PC-3 (cell line): Measurements from ENCODE around the gene UBAP2L. TPM values are rescaled to one million over a fixed set of nuclear protein-coding genes. Genes with fewer than 3 reads are reported as not detected.

ENCODE experiments used
- ATAC-seq: fragments of 200-7000 bp; cut with Tn5 transposase; 2 replicates; pipeline ENCODE4 v1.9.1; 2020; ENCODE audit warnings: mild to moderate bottlenecking, moderate library complexity
- BruUV-seq: library from RNA; stranded (reverse); fragments of 400-500 nt; replicated peaks from 2 replicates; lab custom pipeline; 2021; lab: Mats Ljungman, UMichigan
- CTCF ChIA-PET: fragments of 300-600 bp; sonication (Branson Sonifier 250); formaldehyde crosslinking; loops from one replicate; lab custom pipeline; 2022; ENCODE audit warnings: antibody characterized with exemption; lab: Charles Lee
- POLR2A ChIA-PET: fragments of 300-600 bp; sonication (Branson Sonifier 250); formaldehyde crosslinking; loops from one replicate; lab custom pipeline; 2022; ENCODE audit warnings: antibody characterized with exemption; ENCODE audit not compliant: unreplicated experiment; lab: Charles Lee
- DNase-seq: peaks from one replicate; pipeline ENCODE4 v3.0.0-alpha.2; 2015
- H2AFZ ChIP-seq: fragments of 300-600 bp; sonication (generic); 2 replicates; pipeline ENCODE4 v1.6.0; 2016; ENCODE audit warnings: antibody characterized with exemption, low read length
- H3F3A ChIP-seq: fragments of 300-600 bp; sonication (generic); one replicate; pipeline ENCODE4 v1.6.0; 2017; ENCODE audit warnings: antibody characterized with exemption, low read length, control low read depth, mild to moderate bottlenecking; ENCODE audit not compliant: unreplicated experiment
- H3K27ac ChIP-seq: fragments of 300-600 bp; sonication (generic); 2 replicates; pipeline ENCODE4 v1.5.1; 2016; ENCODE audit warnings: mild to moderate bottlenecking, low read length
- H3K27me3 ChIP-seq: fragments of 300-600 bp; sonication (generic); 2 replicates; pipeline ENCODE4 v1.6.1; 2016; ENCODE audit warnings: low read length, mixed read lengths
- H3K36me3 ChIP-seq: fragments of 300-600 bp; sonication (generic); 2 replicates; pipeline ENCODE4 v1.6.1; 2016; ENCODE audit warnings: low read depth, mixed run types, low read length, mixed read lengths
- H3K4me1 ChIP-seq: fragments of 300-600 bp; sonication (generic); 2 replicates; pipeline ENCODE4 v1.5.1; 2016; ENCODE audit warnings: low read length; ENCODE audit not compliant: insufficient read depth
- H3K4me2 ChIP-seq: fragments of 300-600 bp; sonication (generic); 2 replicates; pipeline ENCODE4 v1.6.0; 2016; ENCODE audit warnings: low read length
- H3K4me3 ChIP-seq: fragments of 300-600 bp; sonication (generic); 2 replicates; pipeline ENCODE4 v1.5.1; 2016; ENCODE audit warnings: mild to moderate bottlenecking, low read length, mixed read lengths
- H3K79me2 ChIP-seq: fragments of 300-600 bp; sonication (generic); 2 replicates; pipeline ENCODE4 v1.6.1; 2017; ENCODE audit warnings: low read length, mixed read lengths
- H3K9ac ChIP-seq: fragments of 300-600 bp; sonication (generic); 2 replicates; pipeline ENCODE4 v1.6.0; 2016; ENCODE audit warnings: mild to moderate bottlenecking, low read length
- H3K9me2 ChIP-seq: fragments of 300-600 bp; sonication (generic); replicated peaks from 2 replicates; pipeline ENCODE4 v1.6.1; 2016; ENCODE audit warnings: mixed run types, low read length, mixed read lengths
- H3K9me3 ChIP-seq: fragments of 300-600 bp; sonication (generic); 2 replicates; pipeline ENCODE4 v1.6.1; 2016; ENCODE audit warnings: low read length, mixed read lengths
- H4K20me1 ChIP-seq: fragments of 300-600 bp; sonication (generic); 2 replicates; pipeline ENCODE4 v1.6.1; 2016; ENCODE audit warnings: low read length, mixed read lengths
- CTCF ChIP-seq: fragments of 300-600 bp; sonication (generic); conservative IDR thresholded peaks from 2 replicates; pipeline ENCODE4 v1.5.1; 2017; ENCODE audit warnings: antibody characterized with exemption, low read depth, mild to moderate bottlenecking, low read length
- EZH2 ChIP-seq: fragments of 300-600 bp; sonication (generic); IDR thresholded peaks from one replicate; pipeline ENCODE4 v1.6.1; 2017; ENCODE audit warnings: antibody characterized with exemption, mild to moderate bottlenecking, low read length; ENCODE audit not compliant: unreplicated experiment
- EZH2phosphoT487 ChIP-seq: fragments of 300-600 bp; sonication (generic); IDR thresholded peaks from 2 replicates; pipeline ENCODE4 v1.6.1; 2018; ENCODE audit warnings: mild to moderate bottlenecking, antibody characterized with exemption, low read length, borderline replicate concordance
- intact Hi-C: fragments of 100-400 bp; cut with micrococcal nuclease; formaldehyde crosslinking; loops from 2 replicates; pipeline ENCODE4 v1.9.0; 2023
- total RNA-seq: library from RNA; depleted of rRNA; stranded (reverse); fragments of >200 nt; gene quantifications from 2 replicates; pipeline ENCODE4 v1.2.3, GENCODE V29; 2014

The UBAP2L gene
- total RNA-seq, 1 experiment from 2014 or later = 128 TPM

- no peaks in the 10 kb centered on the region for H3F3A ChIP-seq
- POLR2A ChIA-PET = interaction anchor here (0.6 kb wide), 1 partner anchor 326 kb away, joined by 15 read pairs; the partner anchor contains the start of gene DENND4B
- peak within 1 kb of the TSS; percentile 88 for H3K4me2 ChIP-seq
- TSS peak; percentile 71 for BruUV-seq
- peak within 1 kb of the TSS; percentile 87 for H3K9ac ChIP-seq
- H3K9me3 ChIP-seq = no peaks in the 10 kb centered on the region
- peaks cover 5% of the 10 kb centered on the region for H3K4me1 ChIP-seq
- CTCF ChIA-PET = interaction anchor here (0.6 to 1.2 kb wide), 5 partner anchors 62 to 518 kb away, joined by 10 to 22 read pairs (median 16); no protein-coding TSS in a partner anchor
- TF ChIP-seq CTCF = peak; percentile 97
- no peak for TF ChIP-seq EZH2
- peak within 1 kb of the TSS; percentile 81 for H2AFZ ChIP-seq
- peak within 1 kb of the TSS; percentile 37 for H3K27ac ChIP-seq
- peak; percentile 99 for DNase-seq
- no peaks in the 10 kb centered on the region for H3K9me2 ChIP-seq
- H3K27me3 ChIP-seq = no peaks in the 10 kb centered on the region
- H3K4me3 ChIP-seq = peak within 1 kb of the TSS; percentile 87
- intact Hi-C loops = loop anchor here (1.0 kb wide), 2 partner anchors 63 to 73 kb away; no protein-coding TSS in a partner anchor
- peaks cover 12% of the 10 kb centered on the region for H3K79me2 ChIP-seq
- ATAC-seq = peak; percentile 93
- H3K36me3 ChIP-seq = peaks cover 21% of the 10 kb centered on the region; the same call in 1 of the 2 replicates
- no peaks in the 10 kb centered on the region for H4K20me1 ChIP-seq
These were observed 51.7 kb downstream of the UBAP2L start, which contains the start of gene HAX1 for GRCh38 chr1:154272217-154272998. Gene HAX1, plus strand, starts transcription at chr1:154272629. Its CDS starts 95 bp downstream, at chr1:154272724.

GRCh38 chr1:154272999-154273563 is 52.3 kb downstream of the UBAP2L start:
- Histone ChIP-seq H3K27me3 (no peaks in the 10 kb centered on the region), H4K20me1 (no peaks in the 10 kb centered on the region), H3K4me3 (peak overlapping the region; percentile 87), H3F3A (no peaks in the 10 kb centered on the region), H3K79me2 (peaks cover 12% of the 10 kb centered on the region), H3K4me2 (peak overlapping the region; percentile 88), H3K9me3 (no peaks in the 10 kb centered on the region), H3K9me2 (no peaks in the 10 kb centered on the region), H2AFZ (peak overlapping the region; percentile 81), H3K27ac (peak overlapping the region; percentile 37; the same call in 1 of the 2 replicates), H3K4me1 (peaks cover 5% of the 10 kb centered on the region), H3K9ac (peak overlapping the region; percentile 87), H3K36me3 (peaks cover 21% of the 10 kb centered on the region; the same call in 1 of the 2 replicates)
- no TSS peak for BruUV-seq
- intact Hi-C loops = loop anchor here (1.0 kb wide), 2 partner anchors 62 to 74 kb away; no protein-coding TSS in a partner anchor
- ATAC-seq = no peak
- no peak for DNase-seq
- ChIA-PET POLR2A (no interaction called here), CTCF (interaction anchor here (0.6 kb wide), 1 partner anchor 90 kb away, joined by 12 read pairs; no protein-coding TSS in a partner anchor)
- no peak for TF ChIP-seq EZH2phosphoT487
- no peak for TF ChIP-seq EZH2
- no peak for TF ChIP-seq CTCF
